GM12892 (cell line): Measurements from ENCODE around the gene CYSTM1.

ENCODE experiments used
- POLR2A ChIP-seq: IDR thresholded peaks from 2 replicates; pipeline ENCODE4 v1.6.1; 2011; ENCODE audit warnings: low read depth, low read length, control low read depth
- POLR2AphosphoS5 ChIP-seq: IDR thresholded peaks from 2 replicates; pipeline ENCODE4 v1.6.1; 2011; ENCODE audit warnings: low read depth, low read length, control low read depth

DNA sequence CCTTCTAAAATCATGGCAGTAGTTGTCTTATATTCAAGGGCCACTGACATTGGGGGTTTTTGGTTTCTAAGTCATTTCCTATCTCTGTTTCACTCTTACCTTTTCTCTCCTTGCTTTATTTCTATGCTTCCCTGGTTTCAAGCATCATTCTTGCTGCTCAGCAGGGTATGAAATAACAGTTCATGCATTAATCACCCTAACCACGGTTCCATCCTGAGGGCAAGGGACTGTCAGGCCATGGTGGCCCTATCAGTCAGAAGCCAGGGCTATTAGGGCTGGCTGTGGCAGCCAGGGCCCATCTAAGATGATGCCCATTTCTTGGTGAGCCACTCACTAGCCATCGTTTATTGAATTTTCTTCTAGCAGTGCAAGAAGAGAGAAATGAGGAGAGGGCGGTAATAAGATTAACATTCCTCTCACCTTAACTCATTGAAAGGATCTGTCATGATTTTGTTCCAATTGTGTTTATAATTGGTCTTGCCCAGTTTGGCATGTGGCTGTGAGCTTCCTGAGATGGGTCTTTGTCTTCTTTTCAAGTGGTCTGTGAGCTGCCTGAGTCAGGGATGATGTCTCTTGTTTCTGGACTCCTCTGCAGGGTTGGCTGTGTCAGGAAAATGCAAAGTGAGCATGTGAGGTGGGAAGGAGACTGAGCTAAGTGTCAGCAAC lies 45.2 kb downstream of the CYSTM1 start:
- TF ChIP-seq POLR2A (no peak), POLR2AphosphoS5 (no peak)
